Thyroid gland (tissue), 4 donors: ENCODE measurements around the gene SKP1. TPM values are rescaled to one million over a fixed set of nuclear protein-coding genes. Genes with fewer than 3 reads are reported as not detected.
A peak's percentile ranks its signal among the peaks of the same experiment; 100 is the strongest.

Source experiments
- DNase-seq, 2 donors: peaks; one replicate each; pipeline ENCODE4 v3.0.0-alpha.2; 2019
- H3K27ac ChIP-seq, 3 donors: fragments of 200-600 bp; sonication (generic); 1 replicate in 2 of 3; 2 replicates in 1 of 3; pipeline ENCODE4 v1.5.1; 2016 to 2019; ENCODE audit warnings: mild to moderate bottlenecking in 1 of 3, moderate library complexity in 1 of 3
- H3K27me3 ChIP-seq: fragments of 200-600 bp; sonication (generic); one replicate; pipeline ENCODE4 v1.5.1; 2019
- H3K36me3 ChIP-seq, 2 donors: fragments of 200-600 bp; sonication (generic); one replicate each; pipeline ENCODE4 v1.5.1; 2016 to 2019
- H3K4me1 ChIP-seq, 2 donors: fragments of 200-600 bp; sonication (generic); one replicate each; pipeline ENCODE4 v1.5.1; 2017 to 2019
- H3K4me3 ChIP-seq, 3 donors: fragments of 200-600 bp; sonication (generic); replicated peaks in 1 of 3; 1 replicate in 2 of 3; 2 replicates in 1 of 3; pipeline ENCODE4 v1.5.1; 2016; ENCODE audit warnings: mild to moderate bottlenecking in 1 of 3
- H3K9me3 ChIP-seq: fragments of 200-600 bp; sonication (generic); one replicate; pipeline ENCODE4 v1.5.1; 2017
- POLR2A ChIP-seq, 2 donors: fragments of 450-650 bp; IDR thresholded peaks; one replicate each; pipeline ENCODE4 v1.6.1; 2017; ENCODE audit warnings: antibody characterized with exemption in 2 of 2, mild to moderate bottlenecking in 2 of 2, moderate library complexity in 1 of 2
- WGBS, 2 donors: methylation state at CpG; one replicate each; pipeline ENCODE4 v1.1.5; 2017; 5-methylcytosine and 5-hydroxymethylcytosine counted together
- intact Hi-C: fragments of 100-400 bp; cut with DNase I; formaldehyde crosslinking; loops from one replicate; pipeline ENCODE4 v1.15.1; 2023
- total RNA-seq, 4 donors: library from RNA; depleted of rRNA; stranded (reverse); fragments of >200 nt; gene quantifications; one replicate each; pipeline ENCODE4 v1.2.3, GENCODE V29; 2016
- TF ChIP-seq, protein P1 (sequence below), 6 experiments: fragments of 200-600 bp in 3 of 6; fragments of 450-650 bp in 3 of 6; sonication (generic) in 3 of 6; IDR thresholded peaks; one replicate each; pipeline ENCODE4 v1.5.1; 2016 to 2019; ENCODE audit warnings: antibody characterized with exemption in 6 of 6, mild to moderate bottlenecking in 2 of 6, inconsistent platforms in 1 of 6, moderate library complexity in 1 of 6

Gene SKP1
- total RNA-seq, 4 donors from 2014 or later, result 234 to 418 (median 346) TPM

DNA sequence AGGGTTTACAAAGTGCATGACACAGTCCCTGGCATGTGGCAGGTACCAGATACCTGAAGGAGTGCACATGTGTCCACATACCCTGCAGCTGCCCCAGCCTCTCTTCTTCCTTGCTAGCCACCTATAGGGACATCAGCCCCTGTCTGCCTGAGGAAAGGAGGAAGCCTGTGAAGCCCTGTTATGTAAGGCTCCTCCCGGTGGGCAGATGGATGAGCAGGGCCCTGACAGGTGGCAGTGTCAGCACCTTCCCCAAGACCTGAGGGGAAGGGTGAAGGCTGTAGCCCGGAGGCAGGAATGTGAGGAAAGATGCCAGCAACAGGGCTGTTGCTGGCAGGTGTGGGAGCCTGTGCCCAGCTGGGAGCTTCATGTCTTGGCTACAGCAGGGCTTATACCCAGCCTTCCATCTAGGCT, 40.5 kb downstream of the SKP1 start:
- no peak overlapping the region for H3K4me3 ChIP-seq
- 90 to 96% methylated on average over 2 of the region's 2 CpGs for WGBS, 2 donors
- peaks cover 0 to 13% of the 10 kb centered on the region in 2 donors for H3K36me3 ChIP-seq
- no peak overlapping the region for H3K27ac ChIP-seq
- peaks cover 0 to 10% of the 10 kb centered on the region in 2 donors for H3K4me1 ChIP-seq
- intact Hi-C loops, result no loop called here
- no peaks in the 10 kb centered on the region for H3K9me3 ChIP-seq
- DNase-seq, result peak; percentile 0 to 1
- no peak for TF ChIP-seq POLR2A (IDR thresholded peaks at IDR 0.05)
- TF ChIP-seq, protein P1, sequence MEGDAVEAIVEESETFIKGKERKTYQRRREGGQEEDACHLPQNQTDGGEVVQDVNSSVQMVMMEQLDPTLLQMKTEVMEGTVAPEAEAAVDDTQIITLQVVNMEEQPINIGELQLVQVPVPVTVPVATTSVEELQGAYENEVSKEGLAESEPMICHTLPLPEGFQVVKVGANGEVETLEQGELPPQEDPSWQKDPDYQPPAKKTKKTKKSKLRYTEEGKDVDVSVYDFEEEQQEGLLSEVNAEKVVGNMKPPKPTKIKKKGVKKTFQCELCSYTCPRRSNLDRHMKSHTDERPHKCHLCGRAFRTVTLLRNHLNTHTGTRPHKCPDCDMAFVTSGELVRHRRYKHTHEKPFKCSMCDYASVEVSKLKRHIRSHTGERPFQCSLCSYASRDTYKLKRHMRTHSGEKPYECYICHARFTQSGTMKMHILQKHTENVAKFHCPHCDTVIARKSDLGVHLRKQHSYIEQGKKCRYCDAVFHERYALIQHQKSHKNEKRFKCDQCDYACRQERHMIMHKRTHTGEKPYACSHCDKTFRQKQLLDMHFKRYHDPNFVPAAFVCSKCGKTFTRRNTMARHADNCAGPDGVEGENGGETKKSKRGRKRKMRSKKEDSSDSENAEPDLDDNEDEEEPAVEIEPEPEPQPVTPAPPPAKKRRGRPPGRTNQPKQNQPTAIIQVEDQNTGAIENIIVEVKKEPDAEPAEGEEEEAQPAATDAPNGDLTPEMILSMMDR (IDR thresholded peaks at IDR 0.05), result no peak
- H3K27me3 ChIP-seq, result no peaks in the 10 kb centered on the region

DNA sequence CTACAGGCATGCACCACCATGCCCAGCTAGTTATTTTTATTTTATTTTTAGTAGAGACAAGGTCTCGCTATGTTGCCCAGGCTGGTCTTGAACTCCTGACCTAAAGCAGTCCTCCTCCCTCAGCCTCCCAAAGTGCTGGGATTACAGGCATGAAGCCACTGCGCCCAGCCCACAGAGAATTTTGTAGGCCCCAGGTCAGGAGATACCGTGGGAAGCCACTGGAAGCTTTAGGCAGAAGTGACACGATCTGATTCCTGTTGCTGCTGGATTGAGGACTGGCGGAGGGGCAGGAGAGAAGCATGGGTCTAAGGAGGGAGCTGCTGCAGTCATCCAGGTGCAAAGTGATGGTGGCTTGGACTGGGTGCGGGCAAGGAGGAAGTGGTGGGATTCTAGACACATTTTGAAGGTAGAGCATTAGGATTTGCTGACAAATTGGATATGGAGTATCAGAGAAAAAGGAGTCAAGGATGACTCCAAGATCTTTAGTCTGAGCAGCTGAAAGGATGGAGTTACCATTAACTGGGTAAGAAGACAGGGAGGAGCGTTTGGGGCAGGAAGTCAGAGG, 41.6 kb downstream of the SKP1 start:
- peaks cover 0 to 10% of the 10 kb centered on the region in 2 donors for H3K4me1 ChIP-seq
- DNase-seq, result no peak
- H3K9me3 ChIP-seq, result no peaks in the 10 kb centered on the region
- no peak overlapping the region for H3K27ac ChIP-seq
- peaks cover 0 to 13% of the 10 kb centered on the region in 2 donors for H3K36me3 ChIP-seq
- H3K4me3 ChIP-seq, result no peak overlapping the region
- TF ChIP-seq, protein P1 (IDR thresholded peaks at IDR 0.05), result no peak
- WGBS, 2 donors, result 91 to 95% methylated on average over 7 of the region's 7 CpGs
- H3K27me3 ChIP-seq, result no peaks in the 10 kb centered on the region
- intact Hi-C loops, result no loop called here

DNA sequence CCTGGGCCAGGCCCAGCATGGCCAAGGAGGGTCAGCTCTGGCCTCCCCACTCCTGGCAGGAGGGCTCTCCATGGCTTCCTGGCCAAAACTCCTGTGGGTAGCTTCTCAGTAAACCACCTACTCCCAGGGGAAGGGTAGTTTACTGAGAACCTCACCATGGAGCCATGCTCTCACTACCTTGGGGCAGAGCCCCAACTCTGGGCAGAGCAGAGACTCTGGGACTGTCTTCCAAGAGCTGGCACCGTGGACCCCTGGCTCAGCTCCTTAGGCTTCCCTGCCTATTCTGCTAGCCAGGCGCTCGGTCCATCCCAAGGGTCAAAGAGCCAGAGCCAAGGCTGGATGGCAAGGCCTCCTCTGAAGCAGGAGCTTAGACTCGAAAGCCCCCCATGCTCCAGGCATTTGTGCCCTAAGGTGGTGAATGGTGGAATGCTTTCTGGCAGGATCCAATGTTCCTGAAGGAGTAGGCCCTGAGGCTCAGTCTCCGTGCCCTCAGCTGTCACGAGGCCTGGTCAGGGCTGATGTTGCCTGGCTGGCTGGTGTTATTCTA, 42.7 kb downstream of the SKP1 start:
- intact Hi-C loops, result no loop called here
- no peaks in the 10 kb centered on the region for H3K27me3 ChIP-seq
- H3K4me3 ChIP-seq, result no peak overlapping the region
- TF ChIP-seq, protein P1 (IDR thresholded peaks at IDR 0.05), result no peak
- TF ChIP-seq POLR2A (IDR thresholded peaks at IDR 0.05), result no peak
- peaks cover 0 to 13% of the 10 kb centered on the region in 2 donors for H3K36me3 ChIP-seq
- H3K27ac ChIP-seq, result no peak overlapping the region
- H3K9me3 ChIP-seq, result no peaks in the 10 kb centered on the region
- 87 to 93% methylated on average over 4 to 6 of the region's 6 CpGs for WGBS, 2 donors
- peak in 1 of 2 donors; percentile 1 for DNase-seq
- H3K4me1 ChIP-seq, result peaks cover 0 to 10% of the 10 kb centered on the region in 2 donors

DNA sequence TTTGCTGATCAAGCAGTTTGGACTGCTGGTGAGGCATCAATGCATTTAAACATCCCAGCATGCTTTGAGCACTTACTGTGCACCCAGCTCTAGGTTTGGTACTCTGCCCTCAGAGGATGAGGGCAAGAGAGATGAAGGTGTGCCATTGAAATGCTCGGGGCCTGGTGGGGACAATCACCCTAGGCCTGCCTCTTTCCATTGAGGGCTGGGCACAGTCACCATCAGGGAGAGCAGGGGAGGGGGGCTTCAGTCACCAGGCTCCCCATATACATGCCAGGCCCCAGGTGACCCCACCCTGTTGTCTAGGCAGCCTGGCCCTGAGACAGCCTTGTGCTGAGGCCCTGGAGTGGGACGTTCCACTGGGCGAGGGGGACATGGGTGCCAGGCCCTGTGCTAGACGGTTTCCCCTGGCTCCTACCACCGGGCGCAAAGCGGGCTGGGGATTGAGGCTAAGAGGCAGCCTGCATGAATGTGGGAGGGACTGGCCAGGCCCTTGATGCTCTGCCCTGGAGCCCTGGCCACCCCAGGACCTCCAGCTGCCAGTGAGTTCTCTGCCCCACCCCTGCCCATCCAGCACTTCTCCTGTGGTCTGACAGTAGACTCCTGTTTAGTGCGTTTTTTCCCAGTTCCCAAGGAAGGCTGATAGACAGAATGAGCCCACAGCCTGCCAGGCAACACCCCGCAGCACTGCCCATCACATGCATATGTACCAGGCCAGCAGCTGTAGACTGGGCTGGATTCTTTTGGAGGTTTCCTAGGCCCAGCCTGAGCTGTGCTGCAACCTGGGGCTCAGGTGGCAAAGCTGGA, 43.4 kb downstream of the SKP1 start:
- intact Hi-C loops, result no loop called here
- no peaks in the 10 kb centered on the region for H3K27me3 ChIP-seq
- WGBS, 2 donors, result 90 to 91% methylated on average over 8 to 9 of the region's 9 CpGs
- no peak for DNase-seq
- no peak overlapping the region for H3K27ac ChIP-seq
- H3K9me3 ChIP-seq, result no peaks in the 10 kb centered on the region
- peaks cover 0 to 10% of the 10 kb centered on the region in 2 donors for H3K4me1 ChIP-seq
- H3K4me3 ChIP-seq, result no peak overlapping the region
- H3K36me3 ChIP-seq, result peaks cover 0 to 13% of the 10 kb centered on the region in 2 donors
- TF ChIP-seq POLR2A (IDR thresholded peaks at IDR 0.05), result no peak
- TF ChIP-seq, protein P1 (IDR thresholded peaks at IDR 0.05), result no peak
